Measurements from ENCODE around the gene ATF6. TPM values are rescaled to one million over a fixed set of nuclear protein-coding genes. Genes with fewer than 3 reads are reported as not detected.

ATF6 gene
- total and polyA plus RNA-seq, 2 of the 8 experiments (the other 6 are each of a cell fraction or from before 2014, with no cell fraction given), result 4.6 to 10.0 TPM

DNA sequence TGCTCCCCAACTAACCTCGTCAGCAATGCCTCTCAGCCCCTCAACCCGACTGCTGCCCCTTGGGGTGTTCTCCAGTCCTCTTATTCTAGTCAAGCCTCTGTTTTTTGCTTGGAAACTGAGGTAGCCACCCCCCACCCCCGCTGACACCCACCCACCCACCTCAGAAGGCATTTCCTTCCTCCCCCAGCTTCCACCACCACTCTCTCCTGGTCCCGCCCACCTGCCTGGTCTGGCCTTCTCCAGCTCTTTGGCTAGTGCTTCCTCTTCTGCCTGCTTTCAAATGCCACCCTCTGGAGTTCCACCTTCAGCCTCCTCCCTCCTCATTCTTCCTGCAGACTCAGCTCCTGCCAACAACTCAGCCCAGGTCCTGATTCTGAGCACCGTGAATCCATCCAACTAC lies 222.3 kb downstream of the ATF6 start:
- Histone ChIP-seq H3K36me3 (ENCODE audit: control insufficient read depth in 2 of 4, insufficient read depth in 4 of 4, low read length in 3 of 4) (no peaks in the 10 kb centered on the region), H3K79me1 (ENCODE audit: low read depth, low read length) (no peaks in the 10 kb centered on the region), H2AFZ (ENCODE audit: low read length) (no peak overlapping the region), H3K27ac (ENCODE audit: low read depth, low read length) (no peak overlapping the region), H3K14ac (ENCODE audit: insufficient read length) (no peak overlapping the region), H3K9me3 (ENCODE audit: insufficient read depth in 2 of 2, low read depth in 1 of 2, low read length in 1 of 2) (peaks cover 2 to 9% of the 10 kb centered on the region in 2 experiments; a peak in 2 of 4 replicates), H2BK20ac (ENCODE audit: low read length) (no peak overlapping the region), H3K18ac (ENCODE audit: extremely low read depth, low read length) (no peak overlapping the region), H3K56ac (replicated peaks; ENCODE audit: insufficient read length, low read depth, low read length) (no peak overlapping the region), H2BK120ac (replicated peaks; ENCODE audit: low read depth, low read length) (no peak overlapping the region), H4K20me1 (replicated peaks in 1 of 2; ENCODE audit: control insufficient read depth in 1 of 2, insufficient read depth in 2 of 2, low read length in 2 of 2) (no peaks in the 10 kb centered on the region), H3K4me3 (ENCODE audit: extremely low read depth in 1 of 4, insufficient read depth in 2 of 4, low read depth in 3 of 4, low read length in 4 of 4) (no peak overlapping the region), H3K23me2 (ENCODE audit: low read depth, low read length) (no peaks in the 10 kb centered on the region; the same call in 1 of the 2 replicates), H3K27me3 (replicated peaks in 1 of 4; ENCODE audit: control insufficient read depth in 3 of 4, extremely low read depth in 1 of 4, insufficient read depth in 3 of 4, low read length in 3 of 4) (no peaks in the 10 kb centered on the region), H2BK12ac (ENCODE audit: low read depth, low read length) (no peak overlapping the region), H2AK5ac (ENCODE audit: low read depth, low read length) (no peak overlapping the region), H3K4ac (replicated peaks; ENCODE audit: insufficient read length, low read depth, low read length) (no peak overlapping the region), H4K8ac (ENCODE audit: extremely low read depth, insufficient read depth, low read length) (no peak overlapping the region), H4K91ac (replicated peaks; ENCODE audit: insufficient read length, low read length) (no peak overlapping the region), H3K4me1 (replicated peaks in 1 of 4; ENCODE audit: control insufficient read depth in 3 of 4, insufficient read depth in 4 of 4, low read length in 3 of 4) (no peaks in the 10 kb centered on the region), H3K23ac (ENCODE audit: insufficient read length) (no peak overlapping the region), H3K9ac (replicated peaks in 1 of 4; ENCODE audit: extremely low read depth in 1 of 4, low read depth in 3 of 4, low read length in 3 of 4) (no peak overlapping the region), H2BK5ac (ENCODE audit: low read depth, low read length) (no peak overlapping the region), H4K5ac (ENCODE audit: insufficient read length, low read depth, low read length) (no peak overlapping the region), H3K4me2 (ENCODE audit: insufficient read depth in 1 of 2, low read depth in 2 of 2, low read length in 2 of 2) (no peak overlapping the region), H3K79me2 (ENCODE audit: control insufficient read depth in 1 of 2, insufficient read depth in 2 of 2, low read length in 2 of 2) (no peaks in the 10 kb centered on the region), H2BK15ac (ENCODE audit: low read length) (no peak overlapping the region)
- WGBS, 2 experiments (ENCODE audit: extremely low coverage in 1 of 2, insufficient coverage in 1 of 2, insufficient read length in 1 of 2, insufficient replicate concordance in 2 of 2, low coverage in 1 of 2, low lambda C conversion rate in 2 of 2, missing lambda C conversion rate in 1 of 2), result 78% methylated on average over 5 of the region's 5 CpGs; no CpG with 5 or more reads in 1 of the 2 experiments
- POLR2A ChIA-PET (ENCODE audit: partially characterized antibody), result no interaction called here
- TF ChIP-seq NRF1 (IDR thresholded peaks at IDR 0.05; ENCODE audit: low read depth, low read length) (no peak), SIX5 (IDR thresholded peaks at IDR 0.05; ENCODE audit: low read depth, low read length) (no peak), FOSL1 (IDR thresholded peaks at IDR 0.05; ENCODE audit: insufficient read depth, low read depth, low read length) (no peak), ASH2L (IDR thresholded peaks at IDR 0.05; ENCODE audit: low read length) (no peak)
- TF ChIP-seq, protein P1, sequence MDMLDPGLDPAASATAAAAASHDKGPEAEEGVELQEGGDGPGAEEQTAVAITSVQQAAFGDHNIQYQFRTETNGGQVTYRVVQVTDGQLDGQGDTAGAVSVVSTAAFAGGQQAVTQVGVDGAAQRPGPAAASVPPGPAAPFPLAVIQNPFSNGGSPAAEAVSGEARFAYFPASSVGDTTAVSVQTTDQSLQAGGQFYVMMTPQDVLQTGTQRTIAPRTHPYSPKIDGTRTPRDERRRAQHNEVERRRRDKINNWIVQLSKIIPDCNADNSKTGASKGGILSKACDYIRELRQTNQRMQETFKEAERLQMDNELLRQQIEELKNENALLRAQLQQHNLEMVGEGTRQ (IDR thresholded peaks at IDR 0.05; ENCODE audit: low read length), result no peak
- no peak for DNase-seq (ENCODE audit: low read depth in 1 of 2, low spot score in 2 of 2)
- CTCF ChIA-PET (ENCODE audit: partially characterized antibody), result interaction anchor here (1.2 to 1.5 kb wide), 2 partner anchors 44 to 196 kb away, joined by 3 read pairs; no protein-coding TSS in a partner anchor
- FAIRE-seq, result no peak

Measured in H1 (cell line).